ENCODE measurements around the gene RPL31.

The RPL31 gene

GRCh38 chr2:100972452-100972851 is 29.6 kb upstream of the RPL31 start:
- DNase-seq (ENCODE audit: low read depth), result peak; percentile 38
- no peak overlapping the region for H3K4me3 ChIP-seq (ENCODE audit: low read depth, low read length)

GRCh38 chr2:100974712-100975520 is 27.2 kb upstream of the RPL31 start:
- H3K4me3 ChIP-seq (ENCODE audit: low read depth, low read length), result no peak overlapping the region
- DNase-seq (ENCODE audit: low read depth), result no peak

- no peak overlapping the region for H3K4me3 ChIP-seq (ENCODE audit: low read depth, low read length)
- DNase-seq (ENCODE audit: low read depth), result no peak
Measured at GRCh38 chr2:100975521-100975785, 26.6 kb upstream of the RPL31 start.

GRCh38 chr2:100976061-100976460 is 26.0 kb upstream of the RPL31 start:
- no peak for DNase-seq (ENCODE audit: low read depth)
- H3K4me3 ChIP-seq (ENCODE audit: low read depth, low read length), result no peak overlapping the region

GRCh38 chr2:100976645-100977391 is 25.3 kb upstream of the RPL31 start:
- peak; percentile 47 for DNase-seq (ENCODE audit: low read depth)

GRCh38 chr2:100977511-100977910 is 24.6 kb upstream of the RPL31 start:
- H3K4me3 ChIP-seq (ENCODE audit: low read depth, low read length), result no peak overlapping the region
- no peak for DNase-seq (ENCODE audit: low read depth)

More at GRCh38 chr2:100976645-100977391, 25.3 kb upstream of the RPL31 start:
- no peak overlapping the region for H3K4me3 ChIP-seq (ENCODE audit: low read depth, low read length)

- DNase-seq (ENCODE audit: low read depth), result no peak
- no peak overlapping the region for H3K4me3 ChIP-seq (ENCODE audit: low read depth, low read length)
Measured at GRCh38 chr2:100978582-100979191, 23.4 kb upstream of the RPL31 start.

- no peak overlapping the region for H3K4me3 ChIP-seq (ENCODE audit: low read depth, low read length)
- DNase-seq (ENCODE audit: low read depth), result no peak
Measured at GRCh38 chr2:100980046-100980445, 22.0 kb upstream of the RPL31 start.

GRCh38 chr2:100981011-100981410 is 21.1 kb upstream of the RPL31 start:
- no peak overlapping the region for H3K4me3 ChIP-seq (ENCODE audit: low read depth, low read length)
- no peak for DNase-seq (ENCODE audit: low read depth)

- no peak for DNase-seq (ENCODE audit: low read depth)
Measured at GRCh38 chr2:100982431-100982861, 19.6 kb upstream of the RPL31 start.

GRCh38 chr2:100983201-100983600 is 18.9 kb upstream of the RPL31 start:
- DNase-seq (ENCODE audit: low read depth), result no peak
- no peak overlapping the region for H3K4me3 ChIP-seq (ENCODE audit: low read depth, low read length)

More at GRCh38 chr2:100982431-100982861, 19.6 kb upstream of the RPL31 start:
- H3K4me3 ChIP-seq (ENCODE audit: low read depth, low read length), result no peak overlapping the region

GRCh38 chr2:100983684-100984310 is 18.3 kb upstream of the RPL31 start:
- H3K4me3 ChIP-seq (ENCODE audit: low read depth, low read length), result no peak overlapping the region
- no peak for DNase-seq (ENCODE audit: low read depth)

GRCh38 chr2:100984892-100985307 is 17.2 kb upstream of the RPL31 start:
- no peak overlapping the region for H3K4me3 ChIP-seq (ENCODE audit: low read depth, low read length)
- DNase-seq (ENCODE audit: low read depth), result no peak

GRCh38 chr2:100986157-100986556 is 15.9 kb upstream of the RPL31 start:
- DNase-seq (ENCODE audit: low read depth), result no peak
- H3K4me3 ChIP-seq (ENCODE audit: low read depth, low read length), result no peak overlapping the region

- no peak for DNase-seq (ENCODE audit: low read depth)
- H3K4me3 ChIP-seq (ENCODE audit: low read depth, low read length), result no peak overlapping the region
Measured at GRCh38 chr2:100987536-100987935, 14.6 kb upstream of the RPL31 start.

GRCh38 chr2:100987974-100988373 is 14.1 kb upstream of the RPL31 start:
- DNase-seq (ENCODE audit: low read depth), result no peak
- no peak overlapping the region for H3K4me3 ChIP-seq (ENCODE audit: low read depth, low read length)

GRCh38 chr2:100988630-100989417 is 13.3 kb upstream of the RPL31 start:
- no peak overlapping the region for H3K4me3 ChIP-seq (ENCODE audit: low read depth, low read length)
- DNase-seq (ENCODE audit: low read depth), result peak; percentile 32

GRCh38 chr2:100989666-100990065 is 12.4 kb upstream of the RPL31 start:
- DNase-seq (ENCODE audit: low read depth), result no peak
- H3K4me3 ChIP-seq (ENCODE audit: low read depth, low read length), result no peak overlapping the region

GRCh38 chr2:100990166-100990565 is 11.9 kb upstream of the RPL31 start:
- no peak overlapping the region for H3K4me3 ChIP-seq (ENCODE audit: low read depth, low read length)
- no peak for DNase-seq (ENCODE audit: low read depth)
